Nephron (organoid): Measurements from ENCODE around the gene KLK2.

Experiments used
- H3K27ac Mint-ChIP-seq, 3 experiments: 2 replicates each; pipeline ENCODE4 v1.8.0; 2020; ENCODE audit warnings: mixed read lengths in 3 of 3, mild to moderate bottlenecking in 2 of 3, moderate library complexity in 1 of 3
- H3K27me3 Mint-ChIP-seq: 2 replicates; pipeline ENCODE4 v1.8.0; 2021; ENCODE audit warnings: low read depth, mild to moderate bottlenecking, moderate library complexity, mixed read lengths
- H3K36me3 Mint-ChIP-seq: 2 replicates; pipeline ENCODE4 v1.8.0; 2020; ENCODE audit warnings: low read depth, mixed read lengths
- H3K4me1 Mint-ChIP-seq: 2 replicates; pipeline ENCODE4 v1.8.0; 2020; ENCODE audit warnings: mixed read lengths
- H3K4me3 Mint-ChIP-seq, 3 experiments: 2 replicates each; pipeline ENCODE4 v1.8.0; 2020; ENCODE audit warnings: mild to moderate bottlenecking in 3 of 3, mixed read lengths in 3 of 3, moderate library complexity in 2 of 3
- H3K9me3 Mint-ChIP-seq: 2 replicates; pipeline ENCODE4 v1.8.0; 2020; ENCODE audit warnings: mixed read lengths
- TF ChIP-seq, protein P1 (sequence below), 3 experiments: fragments of 200-600 bp; sonication (generic); IDR thresholded peaks; one replicate each; pipeline ENCODE4 v1.5.0; 2021; ENCODE audit warnings: antibody characterized with exemption in 3 of 3; ENCODE audit not compliant: unreplicated experiment in 3 of 3

KLK2 gene

DNA sequence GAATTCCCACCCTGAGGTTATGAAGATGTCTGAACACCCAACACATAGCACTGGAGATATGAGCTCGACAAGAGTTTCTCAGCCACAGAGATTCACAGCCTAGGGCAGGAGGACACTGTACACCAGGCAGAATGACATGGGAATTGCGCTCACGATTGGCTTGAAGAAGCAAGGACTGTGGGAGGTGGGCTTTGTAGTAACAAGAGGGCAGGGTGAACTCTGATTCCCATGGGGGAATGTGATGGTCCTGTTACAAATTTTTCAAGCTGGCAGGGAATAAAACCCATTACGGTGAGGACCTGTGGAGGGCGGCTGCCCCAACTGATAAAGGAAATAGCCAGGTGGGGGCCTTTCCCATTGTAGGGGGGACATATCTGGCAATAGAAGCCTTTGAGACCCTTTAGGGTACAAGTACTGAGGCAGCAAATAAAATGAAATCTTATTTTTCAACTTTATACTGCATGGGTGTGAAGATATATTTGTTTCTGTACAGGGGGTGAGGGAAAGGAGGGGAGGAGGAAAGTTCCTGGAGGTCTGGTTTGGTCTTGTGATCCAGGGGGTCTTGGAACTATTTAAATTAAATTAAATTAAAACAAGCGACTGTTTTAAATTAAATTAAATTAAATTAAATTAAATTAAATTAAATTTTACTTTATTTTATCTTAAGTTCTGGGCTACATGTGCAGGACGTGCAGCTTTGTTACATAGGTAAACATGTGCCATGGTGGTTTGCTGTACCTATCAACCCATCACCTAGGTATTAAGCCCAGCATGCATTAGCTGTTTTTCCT, 11.5 kb upstream of the KLK2 start:
- Mint-ChIP-seq H3K9me3 (no peaks in the 10 kb centered on the region), H3K4me1 (peaks cover 5% of the 10 kb centered on the region), H3K36me3 (no peaks in the 10 kb centered on the region), H3K27me3 (peaks cover 65% of the 10 kb centered on the region), H3K4me3 (no peak overlapping the region), H3K27ac (no peak overlapping the region)
- TF ChIP-seq, protein P1, sequence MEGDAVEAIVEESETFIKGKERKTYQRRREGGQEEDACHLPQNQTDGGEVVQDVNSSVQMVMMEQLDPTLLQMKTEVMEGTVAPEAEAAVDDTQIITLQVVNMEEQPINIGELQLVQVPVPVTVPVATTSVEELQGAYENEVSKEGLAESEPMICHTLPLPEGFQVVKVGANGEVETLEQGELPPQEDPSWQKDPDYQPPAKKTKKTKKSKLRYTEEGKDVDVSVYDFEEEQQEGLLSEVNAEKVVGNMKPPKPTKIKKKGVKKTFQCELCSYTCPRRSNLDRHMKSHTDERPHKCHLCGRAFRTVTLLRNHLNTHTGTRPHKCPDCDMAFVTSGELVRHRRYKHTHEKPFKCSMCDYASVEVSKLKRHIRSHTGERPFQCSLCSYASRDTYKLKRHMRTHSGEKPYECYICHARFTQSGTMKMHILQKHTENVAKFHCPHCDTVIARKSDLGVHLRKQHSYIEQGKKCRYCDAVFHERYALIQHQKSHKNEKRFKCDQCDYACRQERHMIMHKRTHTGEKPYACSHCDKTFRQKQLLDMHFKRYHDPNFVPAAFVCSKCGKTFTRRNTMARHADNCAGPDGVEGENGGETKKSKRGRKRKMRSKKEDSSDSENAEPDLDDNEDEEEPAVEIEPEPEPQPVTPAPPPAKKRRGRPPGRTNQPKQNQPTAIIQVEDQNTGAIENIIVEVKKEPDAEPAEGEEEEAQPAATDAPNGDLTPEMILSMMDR (IDR thresholded peaks at IDR 0.05; ENCODE audit: unreplicated experiment in 3 of 3), result no peak

DNA sequence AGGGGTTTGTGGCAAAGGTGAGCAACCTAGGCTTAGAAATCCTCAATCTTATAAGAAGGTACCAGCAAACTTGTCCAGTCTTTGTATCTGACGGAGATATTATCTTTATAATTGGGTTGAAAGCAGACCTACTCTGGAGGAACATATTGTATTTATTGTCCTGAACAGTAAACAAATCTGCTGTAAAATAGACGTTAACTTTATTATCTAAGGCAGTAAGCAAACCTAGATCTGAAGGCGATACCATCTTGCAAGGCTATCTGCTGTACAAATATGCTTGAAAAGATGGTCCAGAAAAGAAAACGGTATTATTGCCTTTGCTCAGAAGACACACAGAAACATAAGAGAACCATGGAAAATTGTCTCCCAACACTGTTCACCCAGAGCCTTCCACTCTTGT, 3.8 kb upstream of the KLK2 start:
- Mint-ChIP-seq H3K4me3 (no peak overlapping the region), H3K36me3 (no peaks in the 10 kb centered on the region), H3K4me1 (no peaks in the 10 kb centered on the region), H3K27me3 (peaks cover 75% of the 10 kb centered on the region), H3K9me3 (no peaks in the 10 kb centered on the region), H3K27ac (no peak overlapping the region)
- TF ChIP-seq, protein P1 (IDR thresholded peaks at IDR 0.05; ENCODE audit: unreplicated experiment in 3 of 3), result no peak

- peaks cover 66% of the 10 kb centered on the region for H3K27me3 Mint-ChIP-seq
- no peaks in the 10 kb centered on the region for H3K4me1 Mint-ChIP-seq
- no peak overlapping the region for H3K4me3 Mint-ChIP-seq
- TF ChIP-seq, protein P1 (IDR thresholded peaks at IDR 0.05; ENCODE audit: unreplicated experiment in 3 of 3), result no peak
- no peaks in the 10 kb centered on the region for H3K9me3 Mint-ChIP-seq
- H3K27ac Mint-ChIP-seq, result no peak overlapping the region
- no peaks in the 10 kb centered on the region for H3K36me3 Mint-ChIP-seq
Measured at GRCh38 chr19:50870417-50871089, 2.7 kb upstream of the KLK2 start.

DNA sequence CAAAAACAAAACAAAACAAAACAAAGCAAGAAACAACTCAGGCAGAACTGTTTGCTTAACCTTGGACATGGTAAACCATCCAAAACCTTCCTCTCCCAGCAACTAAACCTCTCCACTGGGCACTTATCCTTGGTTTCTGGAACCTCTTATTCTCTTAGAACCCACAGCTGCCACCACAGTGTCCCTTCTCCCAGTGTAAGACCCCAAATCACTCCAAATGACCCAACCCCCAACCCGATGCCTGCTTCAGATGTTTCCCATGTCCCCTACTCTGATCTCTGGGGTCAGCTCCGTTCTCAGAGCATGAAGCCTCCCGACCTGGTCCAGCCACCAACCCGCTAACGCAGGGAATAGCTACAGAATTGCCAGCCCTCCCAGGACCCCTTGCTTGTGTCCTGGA, 972 bp downstream of the KLK2 start:
- Mint-ChIP-seq H3K4me1 (no peaks in the 10 kb centered on the region), H3K27ac (no peak overlapping the region), H3K9me3 (no peaks in the 10 kb centered on the region), H3K4me3 (no peak overlapping the region), H3K36me3 (no peaks in the 10 kb centered on the region), H3K27me3 (peaks cover 50% of the 10 kb centered on the region)
- TF ChIP-seq, protein P1 (IDR thresholded peaks at IDR 0.05; ENCODE audit: unreplicated experiment in 3 of 3), result no peak

GRCh38 chr19:50875795-50876422, 2.7 kb downstream of the KLK2 start:
- Mint-ChIP-seq H3K4me1 (no peaks in the 10 kb centered on the region), H3K9me3 (no peaks in the 10 kb centered on the region), H3K27me3 (peaks cover 49% of the 10 kb centered on the region), H3K27ac (no peak overlapping the region), H3K36me3 (no peaks in the 10 kb centered on the region), H3K4me3 (no peak overlapping the region)
- TF ChIP-seq, protein P1 (IDR thresholded peaks at IDR 0.05; ENCODE audit: unreplicated experiment in 3 of 3), result no peak
